K562 (cell line): ENCODE results near the gene CALR3. TPM values are rescaled to one million over a fixed set of nuclear protein-coding genes. Genes with fewer than 3 reads are reported as not detected.
A peak's percentile ranks its signal among the peaks of the same experiment; 100 is the strongest.

ENCODE experiments used
- ARID1B ChIP-seq: fragments of 450-650 bp; IDR thresholded peaks from 2 replicates; pipeline ENCODE4 v1.6.1; 2016; ENCODE audit warnings: antibody characterized with exemption, mild to moderate bottlenecking, inconsistent platforms
- ARID4B ChIP-seq: sonication (generic); formaldehyde crosslinking; IDR thresholded peaks from 2 replicates; pipeline ENCODE4 v1.8.0; 2022; ENCODE audit warnings: mild to moderate bottlenecking, missing genetic modification reagents
- ASH1L ChIP-seq: fragments of 450-650 bp; IDR thresholded peaks from 2 replicates; pipeline ENCODE4 v1.6.1; 2018; ENCODE audit warnings: borderline replicate concordance, mild to moderate bottlenecking, low read depth; ENCODE audit not compliant: partially characterized antibody
- COPS2 ChIP-seq: fragments of 450-650 bp; conservative IDR thresholded peaks from 2 replicates; pipeline ENCODE4 v1.6.1; 2016; ENCODE audit warnings: mild to moderate bottlenecking, moderate library complexity
- ELF4 ChIP-seq: fragments of 450-650 bp; formaldehyde crosslinking; IDR thresholded peaks from 2 replicates; pipeline ENCODE4 v1.4.0; 2022; ENCODE audit warnings: missing genetic modification characterization
- FOXK2 ChIP-seq, 2 experiments: fragments of 450-650 bp; IDR thresholded peaks in 1 of 2; conservative IDR thresholded peaks in 1 of 2; 2 replicates each; pipeline ENCODE4 v1.6.1; 2016; ENCODE audit warnings: low read depth in 2 of 2, mild to moderate bottlenecking in 1 of 2
- GATAD2B ChIP-seq: fragments of 450-650 bp; IDR thresholded peaks from 2 replicates; pipeline ENCODE4 v1.6.1; 2017; ENCODE audit warnings: mild to moderate bottlenecking, borderline replicate concordance
- KAT8 ChIP-seq: fragments of 450-650 bp; IDR thresholded peaks from 2 replicates; pipeline ENCODE4 v1.6.1; 2016; ENCODE audit warnings: low read depth, mild to moderate bottlenecking
- KLF13 ChIP-seq: fragments of 450-650 bp; IDR thresholded peaks from 2 replicates; pipeline ENCODE4 v1.6.1; 2016; ENCODE audit warnings: missing genetic modification characterization, low read depth, mild to moderate bottlenecking, missing compliant biosample characterization, moderate library complexity, borderline replicate concordance
- MEIS2 ChIP-seq: fragments of 450-650 bp; IDR thresholded peaks from 2 replicates; pipeline ENCODE4 v1.6.1; 2014; ENCODE audit warnings: mild to moderate bottlenecking; ENCODE audit not compliant: partially characterized antibody
- MXD1 ChIP-seq: fragments of 250-450 bp; sonication (Bioruptor Pico); IDR thresholded peaks from 2 replicates; pipeline ENCODE4 v1.8.0; 2021; ENCODE audit warnings: borderline replicate concordance, mild to moderate bottlenecking, moderate library complexity; ENCODE audit not compliant: poor library complexity, severe bottlenecking
- THAP12 ChIP-seq: fragments of 250-450 bp; sonication (Bioruptor Pico); IDR thresholded peaks from 2 replicates; pipeline ENCODE4 v1.9.0; 2021; ENCODE audit warnings: mild to moderate bottlenecking, inconsistent platforms
- XRCC3 ChIP-seq: fragments of 450-650 bp; IDR thresholded peaks from 2 replicates; pipeline ENCODE4 v1.6.1; 2017; ENCODE audit warnings: mild to moderate bottlenecking, moderate library complexity
- ZBTB2 ChIP-seq: fragments of 450-650 bp; IDR thresholded peaks from 2 replicates; pipeline ENCODE4 v1.6.1; 2016; ENCODE audit warnings: antibody characterized with exemption
- ZBTB9 ChIP-seq: fragments of 450-650 bp; formaldehyde crosslinking; IDR thresholded peaks from 2 replicates; pipeline ENCODE4 v1.4.0; 2020; ENCODE audit warnings: mild to moderate bottlenecking, moderate library complexity
- ZNF785 ChIP-seq: fragments of 250-450 bp; sonication (Bioruptor Pico); IDR thresholded peaks from 2 replicates; pipeline ENCODE4 v1.4.0; 2020; ENCODE audit warnings: mild to moderate bottlenecking
- polyA plus RNA-seq, 8 experiments: library from polyadenylated mRNA; depleted of rRNA in 4 of 8; stranded (reverse) in 5 of 8; unstranded in 3 of 8; fragments of >200 nt; fragmentation: Nextera tagmentation in 2 of 8; fragmentation: Illumina TruSeq in 1 of 8; extraction: Ambion mirVana in 2 of 8; extraction: Trizol in 1 of 8; gene quantifications; 2 replicates each; pipeline versions ENCODE4 v1.2.1 to v1.2.3, GENCODE V29; 2011 to 2014; ENCODE audit warnings: inconsistent platforms in 1 of 8, missing spikeins in 1 of 8
- total RNA-seq, 7 experiments: library from RNA; depleted of rRNA in 6 of 7; stranded (reverse); fragments of >200 nt in 6 of 7; fragmentation: Illumina TruSeq in 2 of 7; extraction: Trizol in 2 of 7; gene quantifications; 2 replicates each; pipeline versions ENCODE4 v1.2.1 to v1.2.3, GENCODE V29; 2011 to 2021; ENCODE audit warnings: low replicate concordance in 1 of 7

The CALR3 gene
- total and polyA plus RNA-seq, 9 of the 15 experiments (the other 6 are each of a cell fraction or from before 2014, with no cell fraction given) = 0.15 to 0.41 (median 0.22) TPM; not detected in 4

GRCh38 chr19:16542045-16542909 is 46.3 kb upstream of the CALR3 start, which contains the start of gene CHERP (continued):
- peak; percentile 87 for TF ChIP-seq ZBTB9
- TF ChIP-seq KAT8 = no peak
- peak; percentile 91 for TF ChIP-seq ZBTB2
- no peak for TF ChIP-seq FOXK2 (conservative IDR thresholded peaks at IDR 0.05 in 1 of 2, IDR thresholded peaks at IDR 0.05 in 1 of 2; ENCODE audit: low read depth in 2 of 2)
- no peak for TF ChIP-seq COPS2
- no peak for TF ChIP-seq ASH1L
- 0 out of 2 replicates have a peak, but pooled peaks have one; percentile 6 for TF ChIP-seq ELF4
- TF ChIP-seq ZNF785 (CRISPR knock-in tag) = no peak
- TF ChIP-seq GATAD2B = no peak
- peak; percentile 80; the same call in 1 of the 2 replicates for TF ChIP-seq KLF13 (tag)
- TF ChIP-seq MXD1 (CRISPR knock-in tag) = no peak
- TF ChIP-seq ARID1B = no peak
- TF ChIP-seq ARID4B (CRISPR knock-in tag) = peak; percentile 85
- no peak for TF ChIP-seq XRCC3
- peak; percentile 62 for TF ChIP-seq MEIS2
- peak; percentile 79 for TF ChIP-seq THAP12 (CRISPR knock-in tag)
